IPS-NIHi7 (cell line): ENCODE measurements around the gene TMEM130.

Experiments used
- DNase-seq: peaks from one replicate; pipeline ENCODE4 v3.0.0; 2012; ENCODE audit warnings: mixed read lengths; ENCODE audit errors: extremely low spot score

The TMEM130 gene

GRCh38 chr7:98841179-98841997 lies 28.4 kb downstream of the TMEM130 start:
- peak; percentile 79 for DNase-seq

DNA sequence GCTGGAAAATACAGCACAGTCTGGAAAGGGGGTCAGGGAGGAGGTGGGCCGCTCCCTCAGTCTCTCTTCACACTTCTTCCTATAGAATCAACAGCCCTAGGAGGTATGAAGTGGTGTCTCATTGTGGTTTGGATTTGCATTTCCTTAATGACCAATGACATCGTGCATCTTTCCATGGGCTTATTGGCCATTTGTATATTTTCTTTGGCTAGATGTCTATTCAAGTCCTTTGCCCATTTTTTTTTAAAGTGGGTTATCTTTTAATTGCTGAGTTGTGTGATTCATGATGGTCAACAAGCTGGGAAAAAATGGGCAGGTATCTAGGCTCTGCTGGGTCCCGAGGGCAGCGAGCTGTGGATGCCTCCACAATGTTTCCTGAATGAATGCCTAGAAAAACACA lies 29.1 kb downstream of the TMEM130 start:
- DNase-seq: no peak

DNA sequence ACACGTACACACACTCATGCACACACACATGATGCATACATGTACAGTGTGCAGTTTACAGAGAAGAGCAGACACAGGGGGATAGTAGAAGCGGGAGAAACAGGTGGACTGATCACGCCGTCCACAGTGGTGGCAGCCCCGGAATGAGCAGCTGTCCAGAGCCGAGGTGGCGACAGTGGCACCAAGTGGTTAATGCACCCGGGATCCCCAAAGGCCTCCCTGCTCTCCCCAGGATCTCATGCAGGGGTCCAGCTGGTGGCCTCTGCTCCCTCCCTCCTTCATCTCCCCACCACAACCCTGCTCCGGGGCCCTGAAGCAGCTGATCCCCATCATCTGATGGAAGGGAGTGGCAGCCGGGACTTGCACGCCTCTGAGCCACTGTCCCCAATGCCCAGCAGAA lies 29.7 kb downstream of the TMEM130 start:
- no peak for DNase-seq

- no peak for DNase-seq
These were observed 32.2 kb downstream of the TMEM130 start for GRCh38 chr7:98837630-98837972.

DNA sequence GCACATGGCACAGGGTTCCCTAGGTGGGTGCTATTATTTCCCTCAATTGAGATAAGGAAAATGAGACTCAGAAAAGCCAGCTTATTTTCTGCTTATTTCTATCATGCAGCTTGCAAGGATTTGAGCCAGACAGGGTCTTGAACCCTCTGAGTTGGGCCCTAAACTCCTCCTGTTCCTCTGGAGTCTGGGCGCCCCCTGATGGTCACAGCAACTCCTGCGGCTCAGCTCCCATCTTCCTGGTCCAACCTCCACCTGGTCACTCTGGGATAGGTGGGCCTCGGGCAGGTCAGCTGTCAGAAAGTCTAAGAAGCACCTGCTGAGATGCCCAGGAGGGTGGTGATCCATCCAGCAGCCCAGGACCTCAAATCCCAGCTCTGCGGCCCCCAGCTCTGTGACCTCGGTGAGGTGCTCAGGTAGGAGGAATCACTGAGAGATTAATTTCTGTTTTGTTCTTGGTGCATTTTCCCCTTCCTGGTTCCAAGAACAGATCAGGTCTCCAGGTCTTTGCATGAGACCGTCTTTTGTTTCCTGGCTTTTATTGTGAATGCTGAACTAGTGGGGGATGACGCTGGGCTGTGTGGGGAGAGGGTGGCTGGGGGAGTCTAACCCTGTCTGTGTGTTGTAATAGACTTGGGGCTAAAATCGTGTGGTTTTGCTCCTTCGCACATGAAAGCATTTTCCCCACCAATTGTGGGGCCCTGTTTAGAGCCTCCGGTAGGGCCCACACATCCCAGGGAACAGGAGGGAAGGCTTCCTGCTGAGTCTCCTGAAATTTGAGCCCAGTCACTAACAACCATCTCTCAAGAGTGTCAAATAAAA lies 32.8 kb downstream of the TMEM130 start:
- DNase-seq: peak; percentile 86

DNA sequence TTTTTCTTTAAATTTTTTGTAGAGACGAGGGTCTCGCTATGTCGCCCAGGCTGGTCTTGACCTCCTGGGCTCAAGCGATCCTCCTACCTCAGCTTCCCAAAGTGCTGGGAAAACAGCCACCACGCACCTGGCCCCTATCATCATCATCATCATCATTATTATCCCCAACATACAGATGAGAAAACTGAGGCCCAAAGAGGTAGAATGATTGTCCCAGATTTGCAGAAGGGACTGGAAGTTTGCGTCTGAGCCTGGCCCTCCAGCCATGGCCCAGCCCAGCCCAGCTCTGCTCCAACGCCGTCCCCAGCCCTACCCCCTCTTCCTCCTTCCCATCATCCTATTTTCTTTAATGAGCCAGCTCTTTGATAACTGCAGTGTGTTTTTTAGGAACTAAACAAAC lies 34.9 kb downstream of the TMEM130 start:
- DNase-seq: no peak

DNA sequence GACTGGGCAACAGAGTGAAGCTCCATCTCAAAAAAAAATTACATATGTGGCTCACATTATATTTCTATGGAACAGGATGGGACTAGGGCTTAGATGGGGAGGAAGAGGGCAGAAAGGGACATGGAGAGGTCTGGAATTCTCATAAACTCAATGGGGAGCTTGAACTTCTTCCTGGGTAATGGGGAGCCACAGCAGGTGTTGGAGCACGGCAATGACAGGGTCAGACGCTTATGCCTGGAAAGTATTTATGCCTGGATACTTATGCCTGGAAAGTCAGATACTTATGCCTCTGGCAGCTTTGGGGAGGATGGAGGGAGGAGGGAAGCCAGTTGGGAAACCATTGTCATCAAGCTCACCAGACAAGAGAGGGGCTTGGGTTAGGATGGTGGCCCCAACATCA lies 36.8 kb downstream of the TMEM130 start:
- no peak for DNase-seq

DNA sequence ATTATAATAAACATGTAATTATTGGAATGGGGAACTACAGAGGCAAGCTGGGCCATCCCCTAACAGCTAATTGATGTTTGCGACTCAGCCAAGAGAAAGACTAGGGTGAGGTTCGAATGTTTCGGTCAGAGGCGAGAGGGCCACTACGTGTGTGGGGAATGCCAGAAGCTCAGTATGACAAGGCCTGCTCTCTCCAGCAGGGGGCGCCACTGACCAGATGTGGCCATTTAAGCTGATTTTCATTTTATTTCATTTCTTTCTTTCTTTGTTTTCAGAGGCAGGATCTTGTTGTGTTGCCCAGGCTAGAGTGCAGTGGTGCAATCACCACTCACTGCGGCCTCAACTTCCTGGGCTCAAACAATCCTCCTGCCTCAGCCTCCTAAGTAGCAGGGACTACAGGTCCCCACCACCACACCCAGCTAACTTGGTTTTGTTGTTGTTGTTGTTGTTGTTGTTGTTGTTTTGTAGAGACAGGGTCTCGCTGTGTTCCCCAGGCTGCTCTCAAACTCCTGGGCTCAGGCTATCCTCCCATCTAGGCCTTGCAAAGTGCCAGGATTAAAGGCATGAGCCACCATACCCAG lies 38.1 kb downstream of the TMEM130 start:
- DNase-seq: peak; percentile 58

- no peak for DNase-seq
These were observed 38.8 kb downstream of the TMEM130 start for GRCh38 chr7:98830972-98831548.

DNA sequence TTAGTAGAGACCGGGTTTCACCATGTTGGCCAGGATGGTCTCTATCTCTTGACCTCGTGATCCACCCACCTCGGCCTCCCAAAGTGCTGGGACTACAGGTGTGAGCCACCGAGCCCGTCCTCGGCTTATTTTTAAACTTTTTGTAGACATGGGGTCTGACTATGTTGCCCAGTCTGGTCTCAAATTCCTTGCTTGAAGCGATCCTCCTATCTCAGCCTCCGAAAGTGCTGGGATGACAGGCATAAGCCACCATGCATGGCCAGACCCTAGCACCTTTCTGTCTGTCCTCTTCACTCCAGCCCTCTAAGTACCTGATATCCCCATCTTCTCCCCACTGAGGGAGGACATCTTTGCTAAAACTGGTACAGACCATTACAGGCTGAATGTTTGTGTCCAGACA lies 41.4 kb downstream of the TMEM130 start:
- no peak for DNase-seq

DNA sequence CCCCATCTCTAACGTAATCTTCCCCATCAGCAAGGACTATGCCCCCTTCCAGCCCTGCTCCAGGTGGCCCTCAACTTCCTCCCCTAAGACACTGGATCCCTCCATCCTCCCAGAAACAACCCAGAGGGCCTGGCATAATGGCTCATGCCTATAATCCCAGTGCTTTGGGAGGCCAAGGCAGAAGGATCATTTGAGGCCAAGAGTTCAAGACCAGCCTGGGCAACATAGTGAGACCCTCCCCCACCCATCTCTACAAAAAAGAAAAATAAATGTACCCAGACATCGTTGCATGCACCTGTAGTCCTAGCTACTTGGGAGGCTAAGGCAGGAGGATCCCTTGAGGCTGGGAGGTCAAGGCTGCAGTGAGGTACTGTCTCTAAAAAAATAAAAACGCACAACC lies 42.6 kb downstream of the TMEM130 start:
- no peak for DNase-seq

GRCh38 chr7:98826811-98827231 lies 43.0 kb downstream of the TMEM130 start:
- DNase-seq: no peak

- DNase-seq: no peak
These were observed 43.4 kb downstream of the TMEM130 start for GRCh38 chr7:98826387-98826786.

DNA sequence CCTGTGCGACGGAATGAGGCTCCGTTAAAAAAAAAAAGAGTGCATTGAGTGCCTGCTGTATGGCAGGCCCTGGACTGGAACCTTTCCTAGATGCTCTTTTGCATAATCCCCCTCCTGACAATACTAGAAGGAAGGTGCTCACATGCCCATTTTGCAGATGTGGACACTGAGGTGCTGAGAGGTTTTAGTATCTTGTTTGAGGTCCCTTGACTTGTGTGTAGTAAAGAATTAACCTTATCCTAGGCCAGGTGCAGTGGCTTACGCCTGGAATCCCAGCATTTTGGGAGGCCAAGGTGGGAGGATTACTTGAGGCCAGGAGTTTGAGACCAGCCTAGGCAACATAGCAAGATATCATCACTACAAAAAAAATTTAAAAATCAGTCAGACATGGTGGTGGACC lies 46.6 kb downstream of the TMEM130 start:
- DNase-seq: no peak

DNA sequence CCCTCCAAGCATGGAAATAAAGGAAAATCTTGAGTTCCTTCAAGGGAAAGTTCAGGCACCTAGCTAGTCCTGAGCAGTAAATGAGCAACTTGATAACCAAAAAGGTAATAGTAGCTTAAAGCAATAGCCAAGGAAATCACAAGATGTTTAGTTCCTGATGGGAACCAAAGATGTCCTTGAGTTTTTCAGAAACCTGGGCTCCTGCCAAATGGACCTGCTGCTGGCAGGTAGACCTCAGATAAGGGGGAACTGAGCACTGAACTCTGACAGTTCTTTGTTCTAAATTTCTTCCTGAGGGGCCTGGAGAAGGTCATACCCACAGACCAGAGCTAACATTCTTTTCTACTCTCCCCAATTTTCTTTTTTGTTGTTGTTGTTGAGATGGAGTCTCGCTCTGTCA lies 48.5 kb downstream of the TMEM130 start:
- DNase-seq: no peak

DNA sequence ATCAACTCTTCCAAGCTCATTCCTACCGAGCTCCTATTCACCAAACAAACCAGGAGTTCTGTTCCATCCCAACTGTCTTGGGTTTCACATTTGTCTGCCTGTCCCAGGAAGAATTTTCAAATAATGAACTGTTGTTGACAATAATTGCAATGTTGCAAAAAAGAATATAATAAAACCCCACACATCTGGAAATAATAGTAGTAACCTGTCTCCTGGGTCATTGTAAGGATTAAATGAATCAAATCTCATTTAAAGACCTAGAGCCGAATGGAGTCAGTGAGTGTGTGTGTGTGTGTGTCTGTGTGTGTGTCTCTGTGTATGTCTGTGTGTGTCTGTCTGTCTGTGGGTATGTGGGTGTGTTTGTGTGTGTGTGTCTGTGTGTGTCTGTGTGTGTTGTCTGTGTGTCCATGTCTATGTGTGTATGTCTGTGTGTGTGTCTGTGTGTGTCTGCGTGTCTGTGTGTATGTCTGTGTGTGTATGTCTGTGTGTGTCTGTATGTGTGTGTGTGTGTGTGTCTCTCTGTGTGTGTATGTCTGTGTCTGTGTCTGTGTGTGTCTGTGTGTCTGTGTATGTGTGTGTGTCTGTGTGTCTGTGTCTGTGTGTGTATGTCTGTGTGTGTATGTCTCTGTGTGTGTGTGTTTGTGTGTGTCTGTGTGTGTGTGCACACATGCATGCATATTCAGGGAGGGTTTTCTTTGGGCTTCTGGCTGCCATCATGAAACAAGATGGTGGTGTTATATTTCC lies 52.7 kb downstream of the TMEM130 start:
- no peak for DNase-seq

- no peak for DNase-seq
These were observed 53.6 kb downstream of the TMEM130 start for GRCh38 chr7:98816241-98816640.

- DNase-seq: no peak
These were observed 54.5 kb downstream of the TMEM130 start for GRCh38 chr7:98815313-98815712.

DNA sequence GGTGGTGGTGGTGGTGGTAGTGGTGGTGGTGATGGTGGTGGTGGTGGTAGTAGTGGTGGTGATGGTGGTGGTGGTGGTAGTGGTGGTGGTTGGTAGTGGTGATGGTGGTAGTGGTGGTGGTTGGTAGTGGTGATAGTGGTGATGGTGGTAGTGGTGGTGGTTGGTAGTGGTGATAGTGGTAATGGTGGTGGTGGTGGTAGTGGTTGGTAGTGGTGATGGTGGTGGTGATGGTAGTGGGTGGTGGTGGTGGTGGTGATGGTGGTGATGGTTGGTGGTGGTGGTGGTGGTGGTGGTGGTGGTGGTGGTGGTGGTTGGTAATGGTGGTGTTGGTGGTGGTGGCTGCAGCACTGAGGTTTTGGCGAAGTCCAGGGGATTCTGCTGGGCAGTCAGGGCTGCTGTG lies 58.5 kb downstream of the TMEM130 start:
- DNase-seq: no peak

DNA sequence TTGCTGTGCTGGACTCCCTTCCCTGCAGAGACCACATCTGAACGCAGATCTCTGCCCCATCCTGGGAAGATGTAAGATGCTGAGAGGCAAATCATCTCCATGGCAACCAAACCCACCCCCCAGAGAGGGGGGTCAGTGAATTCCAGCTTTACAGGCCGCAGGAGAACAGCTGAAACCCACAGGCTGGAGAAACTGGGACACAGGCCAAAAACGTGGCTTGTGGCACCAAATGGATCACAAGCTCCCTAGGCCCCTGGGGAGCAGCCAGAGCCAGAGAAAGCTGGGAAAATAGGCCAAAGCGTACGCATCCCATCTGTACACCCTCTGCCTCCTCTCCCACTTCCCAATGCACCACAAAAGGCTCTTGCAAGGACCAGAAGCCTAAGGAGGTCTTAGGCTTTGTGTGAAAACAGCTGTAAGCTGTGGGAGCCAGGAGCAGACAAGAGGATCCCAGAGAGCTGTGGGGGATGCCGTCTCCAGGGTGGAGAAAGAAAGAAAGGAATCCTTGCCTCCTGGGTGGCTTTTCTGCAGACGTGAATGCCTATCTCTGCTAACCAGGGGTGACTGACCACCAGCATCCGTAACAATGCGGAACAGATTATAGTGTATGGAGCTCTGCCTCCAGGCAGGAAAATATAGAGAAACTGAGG lies 59.5 kb downstream of the TMEM130 start:
- DNase-seq: no peak

- no peak for DNase-seq
These were observed 60.9 kb downstream of the TMEM130 start for GRCh38 chr7:98808751-98809460.
